Body of pancreas (tissue), 4 donors: ENCODE measurements around the gene IL20.

Source experiments
- CTCF ChIP-seq, 7 experiments: fragments of 450-650 bp in 4 of 7; fragments of 200-600 bp in 3 of 7; sonication (generic) in 3 of 7; IDR thresholded peaks; one replicate each; pipeline ENCODE4 v1.5.1; 2016 to 2019; ENCODE audit warnings: antibody characterized with exemption in 7 of 7
- POLR2A ChIP-seq, 3 donors: fragments of 450-650 bp; IDR thresholded peaks; one replicate each; pipeline ENCODE4 v1.6.1; 2016; ENCODE audit warnings: antibody characterized with exemption in 3 of 3, mild to moderate bottlenecking in 2 of 3

DNA sequence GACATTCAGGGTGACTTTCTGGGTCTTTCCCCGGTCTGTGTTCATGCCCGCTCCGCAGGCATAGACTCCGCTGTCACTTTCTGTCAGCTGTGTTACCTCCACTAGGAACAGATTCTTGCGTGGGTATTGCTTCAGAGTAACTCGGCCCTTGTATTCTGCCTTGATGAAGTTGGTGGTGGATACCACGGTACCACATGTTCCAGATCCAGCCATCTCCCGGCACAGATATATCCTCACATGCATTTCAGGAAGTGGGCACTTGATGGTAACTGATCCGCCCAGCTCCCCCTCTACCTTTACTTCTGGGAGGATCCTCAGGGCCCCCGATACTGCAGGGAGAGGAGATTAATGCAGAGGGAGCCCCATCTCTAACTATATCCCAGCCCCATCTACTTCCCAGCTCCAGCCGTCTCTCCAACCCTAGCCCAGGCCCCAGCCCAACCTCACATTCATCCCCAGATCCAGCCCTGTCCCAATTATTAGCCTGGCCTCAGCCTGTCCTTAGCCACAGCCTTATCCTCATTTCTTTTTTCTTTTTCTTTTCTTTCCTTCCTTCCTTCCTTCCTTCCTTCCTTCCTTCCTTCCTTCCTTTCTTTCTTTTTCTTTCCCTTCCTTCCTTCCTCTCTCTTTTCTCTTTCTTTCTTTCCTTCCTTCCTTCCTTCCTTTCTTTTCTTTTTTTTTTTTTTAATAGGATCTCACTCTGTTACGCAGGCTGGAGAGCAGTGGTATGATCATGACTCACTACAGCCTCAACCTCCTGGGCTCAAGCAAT, 48.5 kb downstream of the IL20 start:
- no peak for TF ChIP-seq CTCF (IDR thresholded peaks at IDR 0.05)
- TF ChIP-seq POLR2A (IDR thresholded peaks at IDR 0.05) = no peak
